ENCODE data around the gene ALKBH3.

GRCh38 chr11:43937434-43938411 lies 57.1 kb downstream of the ALKBH3 start:
- no peak for TF ChIP-seq POLR2AphosphoS5 (IDR thresholded peaks at IDR 0.05)
- TF ChIP-seq, protein P1, sequence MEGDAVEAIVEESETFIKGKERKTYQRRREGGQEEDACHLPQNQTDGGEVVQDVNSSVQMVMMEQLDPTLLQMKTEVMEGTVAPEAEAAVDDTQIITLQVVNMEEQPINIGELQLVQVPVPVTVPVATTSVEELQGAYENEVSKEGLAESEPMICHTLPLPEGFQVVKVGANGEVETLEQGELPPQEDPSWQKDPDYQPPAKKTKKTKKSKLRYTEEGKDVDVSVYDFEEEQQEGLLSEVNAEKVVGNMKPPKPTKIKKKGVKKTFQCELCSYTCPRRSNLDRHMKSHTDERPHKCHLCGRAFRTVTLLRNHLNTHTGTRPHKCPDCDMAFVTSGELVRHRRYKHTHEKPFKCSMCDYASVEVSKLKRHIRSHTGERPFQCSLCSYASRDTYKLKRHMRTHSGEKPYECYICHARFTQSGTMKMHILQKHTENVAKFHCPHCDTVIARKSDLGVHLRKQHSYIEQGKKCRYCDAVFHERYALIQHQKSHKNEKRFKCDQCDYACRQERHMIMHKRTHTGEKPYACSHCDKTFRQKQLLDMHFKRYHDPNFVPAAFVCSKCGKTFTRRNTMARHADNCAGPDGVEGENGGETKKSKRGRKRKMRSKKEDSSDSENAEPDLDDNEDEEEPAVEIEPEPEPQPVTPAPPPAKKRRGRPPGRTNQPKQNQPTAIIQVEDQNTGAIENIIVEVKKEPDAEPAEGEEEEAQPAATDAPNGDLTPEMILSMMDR (IDR thresholded peaks at IDR 0.05) = no peak

All from esophagus muscularis mucosa (tissue), 3 donors.